ENCODE measurements around the gene FAM53A. TPM values are rescaled to one million over a fixed set of nuclear protein-coding genes. Genes with fewer than 3 reads are reported as not detected.
A peak's percentile ranks its signal among the peaks of the same experiment; 100 is the strongest.
"Not testable (repeated sequence)": the region's sequence is repeated elsewhere in the genome, so short reads cannot be mapped to it uniquely, and the experiment has no call there.

FAM53A gene
- total and polyA plus RNA-seq, 4 donors, result 1.1 to 3.5 (median 2.4) TPM

DNA sequence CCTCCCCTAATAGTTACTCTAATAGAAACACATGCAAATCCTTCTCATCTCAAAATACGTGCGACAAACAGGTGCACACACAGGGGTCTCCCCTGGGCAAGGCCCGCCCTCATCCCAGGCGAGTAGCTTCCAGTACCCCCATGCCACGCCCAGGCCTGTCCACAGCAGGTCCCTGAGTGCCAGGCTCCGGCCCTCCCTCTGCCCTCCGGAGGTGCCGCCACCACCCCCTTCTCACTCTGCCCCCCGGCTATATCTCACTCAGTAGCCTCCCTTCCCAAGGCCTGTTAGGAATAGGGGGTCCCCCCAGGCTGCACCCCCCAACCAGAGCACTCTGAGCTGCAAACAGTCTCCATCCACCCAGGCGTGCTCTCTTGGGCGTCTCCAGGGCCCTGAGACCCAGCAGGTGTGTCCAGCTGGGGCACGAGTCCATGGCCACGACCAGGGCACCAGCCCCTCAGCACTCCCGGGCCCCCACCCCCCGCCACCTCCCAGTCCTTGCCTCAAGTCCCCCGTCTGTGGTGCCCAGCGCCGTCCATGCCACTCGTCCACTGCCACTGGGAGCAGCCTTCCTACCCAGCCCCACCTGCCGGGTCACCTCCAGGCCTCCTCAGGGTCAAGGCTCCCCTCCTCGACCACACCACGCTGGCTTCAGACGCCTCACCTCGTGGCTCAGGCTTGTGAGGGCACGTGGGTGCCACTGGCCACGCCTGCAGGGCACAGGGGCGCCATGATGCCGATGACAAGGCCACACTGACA is 41.7 kb downstream of the FAM53A start:
- Histone ChIP-seq H3K4me1 (ENCODE audit: control insufficient read depth, insufficient read depth, low read length) (peaks cover 22% of the 10 kb centered on the region), H3K27me3 (ENCODE audit: control insufficient read depth, insufficient read depth, low read length) (no peaks in the 10 kb centered on the region), H3K9me3 (ENCODE audit: control insufficient read depth, insufficient read depth, low read length) (no peaks in the 10 kb centered on the region), H3K27ac (ENCODE audit: low read depth, low read length) (no peak overlapping the region), H3K36me3 (ENCODE audit: control insufficient read depth, insufficient read depth, low read length) (peaks cover 21% of the 10 kb centered on the region), H3K4me3 (ENCODE audit: low read depth, low read length) (no peak overlapping the region)
- DNase-seq (ENCODE audit: low read depth in 4 of 6, low spot score in 6 of 6), result no peak
- WGBS (ENCODE audit: insufficient coverage), result 95% methylated on average over 24 of the region's 28 CpGs

DNA sequence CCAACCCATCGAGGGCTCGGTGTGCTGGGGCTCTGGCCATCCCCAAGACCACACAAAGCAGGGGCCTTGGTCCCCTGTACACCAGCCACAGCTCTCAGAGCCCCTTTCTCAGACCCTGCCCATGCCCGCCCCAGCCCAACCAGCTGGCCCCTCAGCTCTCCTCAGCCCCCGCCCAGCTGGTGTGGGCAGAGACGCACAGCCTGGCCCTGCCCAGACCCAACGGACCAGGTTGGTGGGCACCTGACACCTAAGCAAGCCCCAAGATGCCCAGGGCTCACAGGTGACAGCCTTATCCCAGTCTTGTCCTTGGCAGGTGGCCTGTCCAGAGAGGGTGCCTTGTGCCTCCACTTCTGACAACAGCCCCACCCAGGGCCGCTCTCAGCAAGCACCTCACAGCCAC is 42.4 kb downstream of the FAM53A start:
- Histone ChIP-seq H3K9me3 (ENCODE audit: control insufficient read depth, insufficient read depth, low read length) (no peaks in the 10 kb centered on the region), H3K27me3 (ENCODE audit: control insufficient read depth, insufficient read depth, low read length) (no peaks in the 10 kb centered on the region), H3K4me3 (ENCODE audit: low read depth, low read length) (no peak overlapping the region), H3K4me1 (ENCODE audit: control insufficient read depth, insufficient read depth, low read length) (peaks cover 22% of the 10 kb centered on the region), H3K27ac (ENCODE audit: low read depth, low read length) (no peak overlapping the region), H3K36me3 (ENCODE audit: control insufficient read depth, insufficient read depth, low read length) (peaks cover 21% of the 10 kb centered on the region)
- DNase-seq (ENCODE audit: low read depth in 4 of 6, low spot score in 6 of 6), result no peak
- WGBS (ENCODE audit: insufficient coverage), result 94% methylated on average over 7 of the region's 7 CpGs

DNA sequence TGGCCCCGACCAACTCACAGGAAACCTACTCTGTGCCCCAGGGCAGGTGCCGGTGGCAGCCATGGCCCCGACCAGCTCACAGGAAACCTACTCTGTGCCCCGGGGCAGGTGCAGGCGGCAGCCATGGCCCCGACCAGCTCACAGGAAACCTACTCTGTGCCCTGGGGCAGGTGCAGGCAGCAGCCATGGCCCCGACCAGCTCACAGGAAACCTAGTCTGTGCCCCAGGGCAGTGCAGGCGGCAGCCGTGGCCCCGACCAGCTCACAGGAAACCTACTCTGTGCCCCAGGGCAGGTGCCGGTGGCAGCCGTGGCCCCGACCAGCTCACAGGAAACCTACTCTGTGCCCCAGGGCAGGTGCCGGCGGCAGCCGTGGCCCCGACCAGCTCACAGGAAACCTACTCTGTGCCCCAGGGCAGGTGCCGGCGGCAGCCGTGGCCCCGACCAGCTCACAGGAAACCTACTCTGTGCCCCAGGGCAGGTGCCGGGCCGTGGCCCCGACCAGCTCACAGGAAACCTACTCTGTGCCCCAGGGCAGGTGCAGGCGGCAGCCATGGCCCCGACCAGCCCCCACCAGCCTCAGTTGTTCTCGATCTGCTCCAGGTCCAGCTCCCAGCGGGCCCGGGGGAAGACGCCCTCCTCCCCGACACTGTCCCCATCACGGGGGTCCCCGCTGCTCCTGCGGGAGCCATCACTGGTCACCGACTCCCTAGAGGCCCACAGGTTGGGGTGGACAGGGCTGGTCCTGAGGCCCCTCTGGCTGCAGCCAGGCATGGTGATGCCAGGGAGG is 43.2 kb downstream of the FAM53A start:
- peaks cover 22% of the 10 kb centered on the region for H3K4me1 ChIP-seq (ENCODE audit: control insufficient read depth, insufficient read depth, low read length)
- not testable (repeated sequence) for DNase-seq (ENCODE audit: low read depth in 4 of 6, low spot score in 6 of 6); H3K27ac ChIP-seq (ENCODE audit: low read depth, low read length); H3K27me3 ChIP-seq (ENCODE audit: control insufficient read depth, insufficient read depth, low read length); H3K4me3 ChIP-seq (ENCODE audit: low read depth, low read length); H3K9me3 ChIP-seq (ENCODE audit: control insufficient read depth, insufficient read depth, low read length)
- H3K36me3 ChIP-seq (ENCODE audit: control insufficient read depth, insufficient read depth, low read length), result peaks cover 21% of the 10 kb centered on the region
- WGBS (ENCODE audit: insufficient coverage), result 85% methylated on average over 21 of the region's 35 CpGs

DNA sequence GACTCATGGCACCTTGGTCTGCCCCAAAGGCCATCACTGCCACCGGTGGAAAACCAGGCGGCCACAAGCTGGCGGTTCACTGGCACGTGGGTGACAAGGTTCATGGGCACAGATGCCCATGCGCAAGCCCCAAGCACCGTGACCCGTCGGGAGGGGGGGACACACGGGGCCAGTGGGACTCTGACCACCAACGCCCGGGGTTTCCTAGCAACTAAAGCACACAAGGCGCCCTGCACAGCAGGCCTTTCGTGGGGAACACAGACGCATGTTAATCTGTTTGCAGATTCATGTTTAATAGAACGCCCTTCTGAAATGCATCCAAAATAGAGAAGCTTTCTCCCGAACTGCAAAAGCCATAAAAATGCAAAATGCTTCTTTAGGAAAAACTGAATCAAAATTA is 43.9 kb downstream of the FAM53A start:
- no peaks in the 10 kb centered on the region for H3K9me3 ChIP-seq (ENCODE audit: control insufficient read depth, insufficient read depth, low read length)
- H3K27me3 ChIP-seq (ENCODE audit: control insufficient read depth, insufficient read depth, low read length), result no peaks in the 10 kb centered on the region
- peaks cover 16% of the 10 kb centered on the region for H3K4me1 ChIP-seq (ENCODE audit: control insufficient read depth, insufficient read depth, low read length)
- peaks cover 21% of the 10 kb centered on the region for H3K36me3 ChIP-seq (ENCODE audit: control insufficient read depth, insufficient read depth, low read length)
- H3K4me3 ChIP-seq (ENCODE audit: low read depth, low read length), result no peak overlapping the region
- peak in 2 of 6 donors; percentile 34 to 72 for DNase-seq (ENCODE audit: low read depth in 4 of 6, low spot score in 6 of 6)
- H3K27ac ChIP-seq (ENCODE audit: low read depth, low read length), result no peak overlapping the region
- WGBS (ENCODE audit: insufficient coverage), result 42% methylated on average over 16 of the region's 16 CpGs

DNA sequence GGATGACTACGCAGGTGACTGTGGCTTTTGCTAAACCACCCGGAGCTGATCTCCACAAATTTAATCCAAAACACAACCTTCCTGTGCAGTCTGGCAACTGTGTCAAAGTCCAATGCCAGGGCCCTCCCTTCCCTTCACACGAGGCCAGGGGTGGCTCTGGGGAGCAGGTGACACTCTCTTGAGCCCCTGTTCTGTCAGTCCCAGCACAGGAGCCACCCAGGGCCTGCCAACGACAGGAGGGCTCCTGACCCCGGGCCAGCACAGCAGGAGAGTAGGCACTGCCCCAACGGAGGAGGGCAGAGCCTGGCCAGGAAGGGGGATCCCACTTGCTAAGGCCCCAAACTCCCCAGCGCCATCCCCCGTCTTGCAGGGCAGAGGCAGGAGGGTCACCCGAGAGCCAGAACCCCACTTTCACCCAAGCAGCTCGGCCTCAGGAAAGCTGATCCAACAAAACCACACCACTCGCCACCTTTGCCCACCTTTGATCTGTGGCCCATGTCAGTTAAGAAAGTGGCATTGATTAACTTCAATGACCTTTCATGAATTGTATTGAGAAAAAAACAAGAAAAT is 44.7 kb downstream of the FAM53A start:
- Histone ChIP-seq H3K36me3 (ENCODE audit: control insufficient read depth, insufficient read depth, low read length) (peaks cover 19% of the 10 kb centered on the region), H3K4me3 (ENCODE audit: low read depth, low read length) (no peak overlapping the region), H3K9me3 (ENCODE audit: control insufficient read depth, insufficient read depth, low read length) (no peaks in the 10 kb centered on the region), H3K27ac (ENCODE audit: low read depth, low read length) (no peak overlapping the region), H3K4me1 (ENCODE audit: control insufficient read depth, insufficient read depth, low read length) (peaks cover 8% of the 10 kb centered on the region), H3K27me3 (ENCODE audit: control insufficient read depth, insufficient read depth, low read length) (no peaks in the 10 kb centered on the region)
- WGBS (ENCODE audit: insufficient coverage), result 46% methylated on average over 5 of the region's 11 CpGs
- no peak for DNase-seq (ENCODE audit: low read depth in 4 of 6, low spot score in 6 of 6)

DNA sequence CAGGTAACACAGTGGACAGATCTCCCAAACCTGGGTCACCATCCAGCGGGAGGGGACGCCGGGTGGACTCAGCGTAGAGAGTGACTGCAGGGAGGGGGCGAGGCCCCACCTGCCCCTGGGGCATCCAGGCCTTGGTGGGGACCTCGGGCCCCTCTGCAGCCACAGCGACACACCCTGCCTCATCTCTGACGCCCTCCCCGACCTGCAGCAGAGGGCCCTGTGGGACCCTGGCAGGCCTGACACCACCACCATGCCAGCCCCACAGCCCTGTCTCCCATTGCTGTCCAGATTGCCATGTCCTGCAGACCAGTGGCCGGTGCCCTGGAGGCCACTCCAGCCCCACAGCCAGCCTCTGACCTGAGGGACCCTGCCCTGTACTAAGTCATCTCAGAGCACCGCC is 45.2 kb downstream of the FAM53A start:
- Histone ChIP-seq H3K9me3 (ENCODE audit: control insufficient read depth, insufficient read depth, low read length) (no peaks in the 10 kb centered on the region), H3K4me3 (ENCODE audit: low read depth, low read length) (no peak overlapping the region), H3K27ac (ENCODE audit: low read depth, low read length) (no peak overlapping the region), H3K36me3 (ENCODE audit: control insufficient read depth, insufficient read depth, low read length) (peaks cover 15% of the 10 kb centered on the region), H3K4me1 (ENCODE audit: control insufficient read depth, insufficient read depth, low read length) (peaks cover 5% of the 10 kb centered on the region), H3K27me3 (ENCODE audit: control insufficient read depth, insufficient read depth, low read length) (peaks cover 3% of the 10 kb centered on the region)
- WGBS (ENCODE audit: insufficient coverage), result 91% methylated on average over 10 of the region's 11 CpGs
- no peak for DNase-seq (ENCODE audit: low read depth in 4 of 6, low spot score in 6 of 6)

DNA sequence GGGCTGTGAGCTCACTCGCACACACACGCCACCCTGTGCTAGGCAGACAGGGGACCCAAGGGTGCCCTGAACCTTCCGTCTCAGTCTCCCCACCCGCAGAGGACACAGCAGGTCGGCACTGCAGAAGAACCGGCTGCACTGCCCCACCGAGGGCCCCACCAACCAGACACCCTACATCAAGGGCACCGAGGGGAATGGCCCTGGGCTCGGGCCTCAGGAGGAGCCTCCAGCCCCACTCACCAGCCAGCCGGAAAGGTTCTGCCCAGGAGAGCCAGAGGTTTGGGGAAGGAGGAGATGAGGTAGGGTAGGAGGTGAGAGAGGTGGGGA is 45.9 kb downstream of the FAM53A start:
- no peaks in the 10 kb centered on the region for H3K9me3 ChIP-seq (ENCODE audit: control insufficient read depth, insufficient read depth, low read length)
- peaks cover 4% of the 10 kb centered on the region for H3K27me3 ChIP-seq (ENCODE audit: control insufficient read depth, insufficient read depth, low read length)
- DNase-seq (ENCODE audit: low read depth in 4 of 6, low spot score in 6 of 6), result no peak
- 97% methylated on average over 5 of the region's 10 CpGs for WGBS (ENCODE audit: insufficient coverage)
- H3K4me3 ChIP-seq (ENCODE audit: low read depth, low read length), result no peak overlapping the region
- peaks cover 13% of the 10 kb centered on the region for H3K36me3 ChIP-seq (ENCODE audit: control insufficient read depth, insufficient read depth, low read length)
- H3K4me1 ChIP-seq (ENCODE audit: control insufficient read depth, insufficient read depth, low read length), result peaks cover 8% of the 10 kb centered on the region
- no peak overlapping the region for H3K27ac ChIP-seq (ENCODE audit: low read depth, low read length)

DNA sequence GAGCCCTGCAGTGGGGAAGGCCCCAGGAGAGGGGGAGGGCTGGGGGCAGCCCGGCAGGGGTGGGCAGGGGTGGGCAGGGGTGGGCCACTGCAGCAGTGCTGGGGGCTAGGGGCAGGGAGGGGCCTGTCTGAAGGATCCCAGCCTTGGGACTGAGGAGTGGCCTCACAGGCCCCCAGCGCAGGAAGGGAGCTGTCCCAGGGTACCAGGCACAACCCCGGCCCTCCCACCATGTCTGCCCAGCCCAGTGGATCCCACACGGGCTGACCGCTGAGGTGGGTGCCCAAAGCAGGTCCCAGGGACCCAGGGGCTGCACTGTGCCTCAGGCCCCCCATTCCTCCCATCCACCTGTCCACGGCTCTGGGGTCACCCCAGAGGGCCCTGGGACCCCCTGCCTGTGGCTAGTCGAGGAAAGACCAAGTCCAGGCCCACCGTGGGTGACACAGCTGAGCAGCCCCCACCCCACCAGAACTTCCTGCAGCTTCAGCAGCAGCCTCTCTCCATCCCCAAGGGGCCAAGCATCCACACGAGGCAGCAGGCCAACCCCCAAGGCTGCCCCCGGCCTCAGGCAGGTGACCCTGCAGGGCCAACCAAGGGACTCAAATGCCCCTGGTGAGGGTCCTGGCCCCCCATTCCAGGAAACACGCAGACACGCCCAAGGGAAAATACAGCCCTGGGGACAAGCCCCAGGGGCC is 46.4 kb downstream of the FAM53A start:
- no peak for DNase-seq (ENCODE audit: low read depth in 4 of 6, low spot score in 6 of 6)
- WGBS (ENCODE audit: insufficient coverage), result 81% methylated on average over 11 of the region's 12 CpGs
- no peak overlapping the region for H3K27ac ChIP-seq (ENCODE audit: low read depth, low read length)
- peaks cover 4% of the 10 kb centered on the region for H3K27me3 ChIP-seq (ENCODE audit: control insufficient read depth, insufficient read depth, low read length)
- peaks cover 13% of the 10 kb centered on the region for H3K36me3 ChIP-seq (ENCODE audit: control insufficient read depth, insufficient read depth, low read length)
- H3K9me3 ChIP-seq (ENCODE audit: control insufficient read depth, insufficient read depth, low read length), result no peaks in the 10 kb centered on the region
- H3K4me3 ChIP-seq (ENCODE audit: low read depth, low read length), result no peak overlapping the region
- peaks cover 8% of the 10 kb centered on the region for H3K4me1 ChIP-seq (ENCODE audit: control insufficient read depth, insufficient read depth, low read length)

DNA sequence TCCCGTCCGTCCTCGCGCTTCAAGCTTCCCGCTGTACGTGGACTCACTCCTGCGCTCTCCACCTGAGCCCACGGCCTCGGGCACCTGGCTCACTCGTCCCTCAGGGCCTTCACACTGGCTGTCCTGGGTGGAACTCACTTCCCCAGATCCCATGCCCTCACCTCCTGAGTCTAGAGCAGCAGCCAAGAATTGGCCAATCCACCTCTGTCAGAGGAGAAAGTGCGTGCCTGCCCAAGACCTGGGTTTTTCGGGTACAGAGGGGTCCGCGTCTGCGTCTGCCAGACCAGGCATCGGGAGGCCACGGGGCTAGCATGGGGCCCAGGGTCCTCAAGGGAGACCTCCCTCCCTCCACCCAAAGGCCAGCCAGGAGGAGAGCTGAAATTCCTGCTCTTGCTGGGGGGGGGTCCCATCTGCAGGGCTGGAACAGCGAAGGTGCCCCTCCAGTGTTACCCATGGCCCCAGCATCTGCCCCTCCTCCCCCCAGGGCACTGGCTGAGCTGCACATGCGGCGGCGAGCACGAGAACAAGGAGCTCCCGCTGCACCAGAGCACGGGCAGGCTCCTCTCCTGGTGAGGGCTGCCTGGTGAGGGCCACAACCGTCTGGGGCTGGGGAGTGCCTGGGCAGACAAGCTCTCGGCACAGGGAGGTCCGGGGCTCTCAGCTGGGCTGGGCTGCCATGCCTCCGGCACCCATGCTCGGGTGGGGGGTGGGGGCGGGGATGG is 47.5 kb downstream of the FAM53A start:
- WGBS (ENCODE audit: insufficient coverage), result 87% methylated on average over 30 of the region's 30 CpGs

More for the DNA sequence above, 47.5 kb downstream of the FAM53A start:
- peaks cover 8% of the 10 kb centered on the region for H3K4me1 ChIP-seq (ENCODE audit: control insufficient read depth, insufficient read depth, low read length)
- no peaks in the 10 kb centered on the region for H3K9me3 ChIP-seq (ENCODE audit: control insufficient read depth, insufficient read depth, low read length)
- H3K4me3 ChIP-seq (ENCODE audit: low read depth, low read length), result no peak overlapping the region
- no peak for DNase-seq (ENCODE audit: low read depth in 4 of 6, low spot score in 6 of 6)
- H3K27me3 ChIP-seq (ENCODE audit: control insufficient read depth, insufficient read depth, low read length), result peaks cover 4% of the 10 kb centered on the region
- no peak overlapping the region for H3K27ac ChIP-seq (ENCODE audit: low read depth, low read length)
- H3K36me3 ChIP-seq (ENCODE audit: control insufficient read depth, insufficient read depth, low read length), result peaks cover 8% of the 10 kb centered on the region
